Transverse colon (tissue), 4 donors: ENCODE data around the gene NUP85.

Experiments
- CTCF ChIP-seq, 5 experiments: fragments of 200-600 bp in 3 of 5; fragments of 450-650 bp in 2 of 5; sonication (generic) in 3 of 5; IDR thresholded peaks; 1 replicate in 2 of 5; 2 replicates in 3 of 5; pipeline ENCODE4 v1.5.1; 2016 to 2017; ENCODE audit warnings: antibody characterized with exemption in 5 of 5, inconsistent platforms in 3 of 5, mild to moderate bottlenecking in 2 of 5, moderate library complexity in 1 of 5
- EP300 ChIP-seq: sonication (generic); formaldehyde crosslinking; IDR thresholded peaks from one replicate; pipeline ENCODE4 v1.6.1; 2017; ENCODE audit warnings: antibody characterized with exemption, low read depth
- POLR2A ChIP-seq: fragments of 450-650 bp; IDR thresholded peaks from one replicate; pipeline ENCODE4 v1.6.1; 2016; ENCODE audit warnings: antibody characterized with exemption, mild to moderate bottlenecking, moderate library complexity
- POLR2AphosphoS5 ChIP-seq, 3 donors: sonication (generic); formaldehyde crosslinking; IDR thresholded peaks; one replicate each; pipeline ENCODE4 v1.6.1; 2016; ENCODE audit warnings: antibody characterized with exemption in 3 of 3

DNA sequence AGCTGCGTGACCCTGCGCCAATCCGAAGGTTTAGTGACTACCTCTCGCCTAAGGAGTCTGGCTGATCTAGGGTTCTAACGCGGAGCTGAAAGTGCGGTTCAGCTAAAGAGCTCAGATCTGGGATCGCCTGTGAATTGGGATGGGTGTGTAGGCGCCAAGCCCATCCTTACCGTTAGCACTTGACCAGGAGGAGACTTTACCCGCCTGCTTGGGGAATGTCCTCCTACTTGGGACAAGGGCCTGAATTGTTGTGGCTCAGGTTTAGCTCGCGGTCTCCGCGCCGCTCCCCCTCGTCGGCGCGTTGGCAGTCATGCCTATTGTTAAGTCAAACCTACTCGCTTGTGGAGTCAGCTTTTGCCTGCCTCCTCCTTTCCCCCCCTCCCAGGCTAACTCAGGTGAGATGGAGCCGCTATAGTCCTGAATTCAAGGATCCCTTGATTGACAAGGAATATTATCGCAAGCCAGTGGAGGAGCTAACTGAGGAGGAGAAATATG lies 56.7 kb downstream of the NUP85 start:
- TF ChIP-seq CTCF (IDR thresholded peaks at IDR 0.05), result no peak
- no peak for TF ChIP-seq POLR2AphosphoS5 (IDR thresholded peaks at IDR 0.05)
- no peak for TF ChIP-seq POLR2A
- no peak for TF ChIP-seq EP300
